Subcutaneous abdominal adipose tissue (tissue), 5 donors: Measurements from ENCODE around the gene ACY1.

ENCODE experiments used
- H3K27ac ChIP-seq: one replicate; pipeline ENCODE4 v1.7.0; 2013; ENCODE audit warnings: low read depth, mild to moderate bottlenecking, inconsistent platforms, low read length, moderate library complexity
- H3K27me3 ChIP-seq, 5 donors: one replicate each; pipeline ENCODE4 v1.7.0; 2013; ENCODE audit warnings: low read length in 5 of 5, inconsistent platforms in 1 of 5; ENCODE audit not compliant: control insufficient read depth in 5 of 5, insufficient read depth in 4 of 5
- H3K36me3 ChIP-seq, 5 donors: one replicate each; pipeline ENCODE4 v1.7.0; 2013; ENCODE audit warnings: low read length in 5 of 5; ENCODE audit not compliant: control insufficient read depth in 5 of 5, insufficient read depth in 5 of 5
- H3K4me1 ChIP-seq, 5 donors: one replicate each; pipeline ENCODE4 v1.7.0; 2013; ENCODE audit warnings: low read length in 5 of 5, mild to moderate bottlenecking in 3 of 5, moderate library complexity in 1 of 5; ENCODE audit not compliant: control insufficient read depth in 5 of 5, insufficient read depth in 5 of 5
- H3K4me3 ChIP-seq, 5 donors: one replicate each; pipeline ENCODE4 v1.7.0; 2013; ENCODE audit warnings: low read length in 5 of 5, low read depth in 1 of 5
- H3K9ac ChIP-seq, 5 donors: one replicate each; pipeline ENCODE4 v1.7.0; 2013; ENCODE audit warnings: low read length in 5 of 5, mild to moderate bottlenecking in 4 of 5, moderate library complexity in 3 of 5
- H3K9me3 ChIP-seq, 5 donors: one replicate each; pipeline ENCODE4 v1.7.0; 2013; ENCODE audit warnings: low read length in 5 of 5; ENCODE audit not compliant: control insufficient read depth in 5 of 5
- donor health status: healthy.
- donor health status: healthy.
- donor health status: healthy.
- donor health status: healthy.
- donor health status: healthy.

The ACY1 gene

DNA sequence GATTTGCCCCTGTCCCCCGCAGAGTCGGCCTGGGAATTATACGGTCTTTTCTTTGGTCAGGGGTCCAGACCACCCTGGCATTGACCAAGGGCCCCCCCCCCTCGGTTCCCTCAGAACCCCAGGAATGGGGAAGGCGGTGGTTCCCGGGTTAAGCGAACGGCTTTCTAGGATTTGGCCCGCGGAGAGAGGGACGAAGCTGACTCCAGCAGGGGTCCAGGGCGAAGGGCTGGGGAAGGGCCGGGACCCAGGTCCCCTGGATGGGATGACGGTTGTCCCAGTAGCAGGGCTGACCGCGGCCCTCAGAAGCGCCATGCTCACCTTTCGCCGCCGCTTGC is 41.9 kb upstream of the ACY1 start:
- Histone ChIP-seq H3K4me3 (peak overlapping the region; percentile 68 to 79 (median 73)), H3K9me3 (no peaks in the 10 kb centered on the region), H3K9ac (peak overlapping the region in 4 of 5 donors; percentile 76 to 82 (median 80)), H3K36me3 (peaks cover 0 to 45% (median 37%) of the 10 kb centered on the region in 5 donors), H3K4me1 (peaks cover 4 to 44% (median 31%) of the 10 kb centered on the region in 5 donors), H3K27me3 (no peaks in the 10 kb centered on the region), H3K27ac (peak overlapping the region; percentile 62)

DNA sequence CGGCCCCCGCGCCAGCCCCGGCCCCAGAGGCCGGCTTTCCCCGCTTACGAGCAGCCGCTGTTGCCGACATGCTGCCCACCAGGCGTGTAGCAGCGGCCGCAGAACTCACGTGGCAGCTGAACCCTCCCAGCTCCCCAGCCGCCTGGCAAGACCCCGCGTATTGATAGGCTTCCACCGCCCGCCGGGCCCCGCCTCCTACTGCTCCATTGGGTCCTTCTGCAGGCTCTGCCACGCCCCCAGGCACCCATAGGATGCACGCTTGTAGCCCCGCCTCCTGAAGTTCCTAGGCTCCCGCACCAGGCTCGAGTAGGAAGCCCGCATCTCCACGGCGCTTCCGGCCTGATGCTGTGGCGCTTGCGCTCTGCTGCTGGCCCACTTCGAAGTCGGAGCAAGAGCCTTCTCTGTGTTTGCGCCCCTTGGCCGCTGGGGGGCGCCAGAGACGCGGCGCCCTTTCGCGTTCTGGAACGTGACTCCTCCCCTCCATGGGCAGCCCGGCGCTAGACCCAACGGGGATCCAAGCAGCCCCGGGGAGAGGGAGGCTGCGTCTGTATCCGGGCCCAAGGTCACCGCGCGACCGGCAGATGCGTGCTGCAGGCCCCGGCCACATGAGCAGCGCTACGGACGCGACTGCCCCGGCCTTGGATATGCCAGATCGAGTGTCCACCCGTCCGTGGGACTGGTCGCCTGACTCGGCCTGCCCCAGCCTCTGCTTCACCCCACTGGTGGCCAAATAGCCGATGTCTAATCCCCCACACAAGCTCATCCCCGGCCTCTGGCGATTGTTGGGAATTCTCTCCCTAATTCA is 41.3 kb upstream of the ACY1 start, which contains the start of the genes PARP3 and RRP9:
Gene PARP3, plus strand, starts transcription at position 566 of the 805 bp plus-strand sequence. CDS start 993 bp downstream, outside the sequence.
Gene RRP9, minus strand, starts transcription at position 107 of the 805 bp plus-strand sequence. Its CDS starts 37 bp downstream, at position 70.
- Histone ChIP-seq H3K9me3 (no peaks in the 10 kb centered on the region), H3K27ac (peak within 1 kb of the TSS; percentile 95), H3K4me3 (peak within 1 kb of the TSS; percentile 70 to 79 (median 73)), H3K36me3 (peaks cover 0 to 45% (median 31%) of the 10 kb centered on the region in 5 donors), H3K27me3 (no peaks in the 10 kb centered on the region), H3K9ac (peak within 1 kb of the TSS; percentile 86 to 90 (median 87)), H3K4me1 (peaks cover 4 to 44% (median 31%) of the 10 kb centered on the region in 5 donors)

DNA sequence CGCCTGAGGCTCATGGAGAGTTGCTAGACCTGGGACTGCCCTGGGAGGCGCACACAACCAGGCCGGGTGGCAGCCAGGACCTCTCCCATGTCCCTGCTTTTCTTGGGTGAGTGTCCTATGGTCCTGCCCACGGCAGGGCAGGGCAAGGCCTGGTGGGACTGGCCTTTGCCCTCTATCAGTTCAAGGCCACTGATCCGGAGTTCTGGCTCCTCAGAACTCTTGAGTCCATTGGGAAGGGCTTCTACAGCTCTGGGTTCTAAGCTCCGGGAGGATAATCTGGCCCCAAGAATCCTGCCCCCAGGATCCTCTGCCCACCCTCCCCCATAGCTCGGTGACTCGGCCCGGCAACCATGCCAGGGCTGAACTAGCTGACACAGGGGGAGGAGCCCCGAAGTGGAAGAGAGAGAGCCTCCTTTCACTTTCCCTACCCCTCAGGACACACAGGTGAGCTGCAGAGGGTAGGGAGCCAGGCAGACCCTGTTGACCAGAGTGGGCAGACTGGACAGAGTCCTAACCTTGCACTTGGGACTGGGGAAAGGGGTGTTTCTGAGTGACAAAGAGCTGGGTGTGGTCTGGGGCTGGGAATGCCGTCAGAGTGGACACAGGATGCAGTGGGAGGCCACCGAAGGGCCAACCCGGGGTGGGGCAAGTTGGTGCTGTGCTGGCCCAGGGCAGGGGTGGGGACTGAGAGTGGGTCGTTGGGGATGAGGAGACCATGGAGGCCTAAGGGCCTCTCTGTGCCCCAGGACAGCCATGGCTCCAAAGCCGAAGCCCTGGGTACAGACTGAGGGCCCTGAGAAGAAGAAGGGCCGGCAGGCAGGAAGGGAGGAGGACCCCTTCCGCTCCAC is 40.5 kb upstream of the ACY1 start:
- Histone ChIP-seq H3K27ac (peak overlapping the region; percentile 95), H3K27me3 (no peaks in the 10 kb centered on the region)

GRCh38 chr3:51943451-51944391 is 39.6 kb upstream of the ACY1 start:
- peak overlapping the region in 4 of 5 donors; percentile 86 to 90 (median 88) for H3K9ac ChIP-seq
- no peaks in the 10 kb centered on the region for H3K27me3 ChIP-seq
- peak overlapping the region; percentile 95 for H3K27ac ChIP-seq
- H3K4me3 ChIP-seq: peak overlapping the region in 3 of 5 donors; percentile 67 to 72 (median 70)
- peaks cover 4 to 42% (median 31%) of the 10 kb centered on the region in 5 donors for H3K4me1 ChIP-seq
- H3K9me3 ChIP-seq: no peaks in the 10 kb centered on the region
- peaks cover 0 to 43% (median 25%) of the 10 kb centered on the region in 5 donors for H3K36me3 ChIP-seq

More for the DNA sequence above, 40.5 kb upstream of the ACY1 start:
- Histone ChIP-seq H3K4me3 (peak overlapping the region; percentile 67 to 73 (median 71)), H3K36me3 (peaks cover 0 to 42% (median 28%) of the 10 kb centered on the region in 5 donors), H3K9ac (peak overlapping the region; percentile 86 to 90 (median 87)), H3K4me1 (peaks cover 4 to 44% (median 31%) of the 10 kb centered on the region in 5 donors), H3K9me3 (no peaks in the 10 kb centered on the region)

DNA sequence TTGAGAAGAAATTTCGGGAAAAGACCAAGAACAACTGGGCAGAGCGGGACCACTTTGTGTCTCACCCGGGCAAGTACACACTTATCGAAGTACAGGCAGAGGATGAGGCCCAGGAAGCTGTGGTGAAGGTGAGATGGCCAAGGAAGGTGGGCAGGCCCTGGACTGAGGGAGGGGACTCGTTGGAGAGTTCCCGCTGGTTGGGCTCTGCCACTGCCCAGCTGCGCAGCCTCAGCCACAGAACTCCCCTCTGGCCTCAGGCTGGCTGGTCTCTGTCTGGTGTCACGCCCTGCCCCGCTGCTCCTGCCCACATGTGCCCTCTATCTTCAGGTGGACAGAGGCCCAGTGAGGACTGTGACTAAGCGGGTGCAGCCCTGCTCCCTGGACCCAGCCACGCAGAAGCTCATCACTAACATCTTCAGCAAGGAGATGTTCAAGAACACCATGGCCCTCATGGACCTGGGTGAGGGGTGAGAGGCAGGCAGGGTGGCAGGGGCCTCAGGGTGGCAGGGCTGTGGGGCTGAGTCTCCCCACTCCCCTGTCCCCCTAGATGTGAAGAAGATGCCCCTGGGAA is 38.8 kb upstream of the ACY1 start:
- no peaks in the 10 kb centered on the region for H3K27me3 ChIP-seq

GRCh38 chr3:51945031-51945840 is 38.1 kb upstream of the ACY1 start:
- H3K27ac ChIP-seq: no peak overlapping the region
- H3K27me3 ChIP-seq: no peaks in the 10 kb centered on the region
- no peak overlapping the region for H3K9ac ChIP-seq
- peaks cover 0 to 51% (median 30%) of the 10 kb centered on the region in 5 donors for H3K36me3 ChIP-seq
- no peak overlapping the region for H3K4me3 ChIP-seq
- peaks cover 4 to 31% (median 30%) of the 10 kb centered on the region in 5 donors for H3K4me1 ChIP-seq
- no peaks in the 10 kb centered on the region for H3K9me3 ChIP-seq

More for the DNA sequence above, 38.8 kb upstream of the ACY1 start:
- no peak overlapping the region for H3K27ac ChIP-seq
- no peak overlapping the region for H3K4me3 ChIP-seq
- peak overlapping the region in 1 of 5 donors; percentile 3 for H3K9ac ChIP-seq
- H3K36me3 ChIP-seq: peaks cover 0 to 47% (median 30%) of the 10 kb centered on the region in 5 donors
- peaks cover 4 to 35% (median 31%) of the 10 kb centered on the region in 5 donors for H3K4me1 ChIP-seq
- H3K9me3 ChIP-seq: no peaks in the 10 kb centered on the region

GRCh38 chr3:51945926-51946705 is 37.2 kb upstream of the ACY1 start:
- H3K9me3 ChIP-seq: no peaks in the 10 kb centered on the region
- peaks cover 0 to 51% (median 30%) of the 10 kb centered on the region in 5 donors for H3K36me3 ChIP-seq
- H3K27ac ChIP-seq: no peak overlapping the region
- H3K27me3 ChIP-seq: no peaks in the 10 kb centered on the region
- no peak overlapping the region for H3K9ac ChIP-seq
- peaks cover 4 to 22% (median 21%) of the 10 kb centered on the region in 5 donors for H3K4me1 ChIP-seq
- H3K4me3 ChIP-seq: no peak overlapping the region

DNA sequence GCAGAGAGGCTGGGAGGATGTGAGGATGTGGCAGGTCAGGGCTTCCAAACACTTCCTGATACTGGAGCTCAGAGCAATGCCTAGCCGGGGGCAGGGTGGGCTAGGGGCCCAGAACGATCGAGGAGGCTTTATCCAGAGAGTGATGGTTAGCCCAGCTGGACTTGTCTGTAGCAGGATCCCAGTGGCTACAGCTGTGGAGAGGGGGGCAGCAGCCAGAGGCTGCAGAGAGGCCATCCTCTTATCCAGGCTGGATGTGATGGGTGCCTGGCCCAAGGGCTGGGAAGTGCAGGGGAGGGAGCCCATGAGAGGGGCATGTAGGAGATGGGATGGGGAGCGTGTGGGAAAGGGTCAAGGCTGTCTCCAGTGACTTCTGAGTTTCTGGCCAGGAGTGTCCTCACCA is 36.5 kb upstream of the ACY1 start:
- no peak overlapping the region for H3K27ac ChIP-seq
- H3K4me3 ChIP-seq: no peak overlapping the region
- H3K9ac ChIP-seq: no peak overlapping the region
- H3K36me3 ChIP-seq: peaks cover 0 to 51% (median 30%) of the 10 kb centered on the region in 5 donors
- no peaks in the 10 kb centered on the region for H3K9me3 ChIP-seq
- H3K27me3 ChIP-seq: no peaks in the 10 kb centered on the region
- peaks cover 3 to 16% (median 16%) of the 10 kb centered on the region in 5 donors for H3K4me1 ChIP-seq
